Fibroblast of skin of right quadriceps (primary cell): ENCODE results near the gene MNAT1.
"Not testable (repeated sequence)": the region's sequence is repeated elsewhere in the genome, so short reads cannot be mapped to it uniquely, and the experiment has no call there.

Source experiments
- DNase-seq: peaks from one replicate; pipeline ENCODE4 v3.0.0-alpha.2; 2013

Gene MNAT1

DNA sequence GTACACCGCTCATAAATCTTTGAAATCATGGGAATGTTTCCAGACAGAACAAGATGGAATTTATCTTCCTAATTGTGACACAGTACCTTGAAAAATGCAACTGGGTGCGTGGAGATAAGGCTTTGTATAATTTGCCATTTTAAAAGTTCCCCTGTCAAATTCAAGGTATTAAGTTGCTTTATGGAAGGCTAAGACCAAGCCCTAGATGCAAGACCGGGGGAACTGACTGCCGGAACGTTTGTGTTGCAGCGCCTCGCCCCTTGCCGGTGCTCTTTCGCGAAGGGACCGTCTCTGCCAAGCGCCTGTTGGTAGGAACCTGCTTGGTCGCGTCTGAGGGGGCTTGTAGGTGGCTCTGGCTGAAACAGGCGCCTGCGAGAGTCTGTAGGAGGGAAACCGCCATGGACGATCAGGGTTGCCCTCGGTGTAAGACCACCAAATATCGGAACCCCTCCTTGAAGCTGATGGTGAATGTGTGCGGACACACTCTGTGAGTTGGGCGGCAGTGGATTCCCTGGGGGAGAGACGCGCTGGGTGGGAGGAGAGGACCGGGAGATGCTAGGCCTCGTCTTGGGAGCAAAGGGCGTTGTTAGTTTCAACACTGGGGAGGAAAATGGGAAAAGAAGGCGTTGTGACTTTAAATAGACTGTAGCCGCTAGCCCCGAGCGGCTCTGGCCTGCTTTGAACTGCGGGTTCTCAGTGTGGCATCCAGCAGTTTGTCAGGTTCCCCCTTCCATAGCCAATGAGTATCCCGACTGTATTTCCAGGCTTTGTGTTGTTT, at the start of gene MNAT1:
TSS of gene MNAT1 (plus strand) at position 297 of the 778 bp plus-strand sequence. CDS start at position 399, 102 bp downstream.
- peak; percentile 81 for DNase-seq

DNA sequence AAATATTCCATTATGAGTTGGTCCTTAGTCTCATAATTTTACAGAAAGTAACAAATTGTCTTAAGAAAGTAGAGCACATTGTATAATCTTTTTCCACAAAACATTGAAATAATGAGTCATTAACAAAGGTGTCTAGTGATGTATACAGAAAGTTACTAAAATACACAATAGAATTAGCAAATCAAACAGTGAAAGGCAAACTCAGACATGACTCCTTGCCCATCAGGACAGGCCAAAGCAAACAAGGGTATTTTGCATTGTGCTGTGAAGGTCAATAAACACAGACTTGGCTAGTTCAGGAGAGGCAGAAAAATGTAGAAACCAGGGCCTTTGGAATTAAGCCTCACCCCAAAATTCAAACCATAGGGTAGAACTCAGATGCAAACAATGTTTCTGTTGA, 47.7 kb upstream of the MNAT1 start:
- DNase-seq, result no peak

DNA sequence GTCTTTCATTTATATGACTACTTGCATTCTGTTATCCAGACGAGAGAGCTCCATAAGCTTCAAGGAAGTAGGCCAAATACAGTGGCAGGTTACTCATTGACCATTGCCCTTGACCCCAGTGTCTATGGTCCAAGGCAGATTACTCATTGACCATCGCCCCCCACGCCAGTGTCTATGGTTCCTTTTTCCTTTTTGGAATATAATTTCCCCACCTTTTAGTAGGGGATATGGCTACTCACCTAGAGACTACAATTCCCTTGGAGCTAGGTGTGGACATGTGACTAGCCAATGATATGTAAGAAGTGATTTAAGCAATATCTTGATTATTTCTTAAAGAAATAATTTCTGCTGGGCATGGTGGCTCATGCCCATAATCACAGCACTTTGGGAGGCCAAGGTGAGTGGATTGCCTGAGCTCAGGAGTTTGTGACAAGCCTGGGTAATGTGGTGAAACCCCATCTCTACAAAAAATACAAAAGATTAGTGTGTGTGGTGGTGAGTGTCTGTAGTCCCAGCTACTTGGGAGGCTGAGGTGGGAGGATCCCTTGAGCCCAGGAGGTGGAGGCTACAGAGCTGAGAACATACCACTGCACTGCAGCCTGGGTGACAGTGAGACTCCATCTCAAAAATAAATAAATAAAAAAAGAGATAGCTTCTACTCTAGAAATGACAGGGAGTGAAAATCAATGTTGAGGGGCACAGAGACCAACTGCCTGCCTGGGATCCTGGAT, 43.0 kb upstream of the MNAT1 start:
- DNase-seq, result no peak

- no peak for DNase-seq
Observed at GRCh38 chr14:60695327-60695726, 39.2 kb upstream of the MNAT1 start.

DNA sequence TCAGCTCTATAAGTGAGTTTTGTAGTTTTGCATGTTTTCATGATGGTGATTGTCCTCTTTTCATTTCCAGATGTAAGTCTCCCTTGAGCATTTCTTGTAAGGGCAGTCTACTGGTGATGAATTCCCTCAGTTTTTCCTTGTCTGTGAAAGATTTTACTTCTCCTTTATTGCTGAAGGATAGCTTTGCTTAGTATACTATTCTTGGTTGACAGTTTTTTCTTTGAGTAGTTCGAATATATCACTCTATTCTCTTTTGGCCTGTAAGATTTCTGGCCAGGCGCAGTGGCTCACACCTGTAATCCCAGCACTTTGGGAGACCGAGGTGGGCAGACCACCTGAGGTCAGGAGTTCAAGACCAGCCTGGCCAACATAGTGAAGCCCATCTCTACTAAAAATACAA, 34.0 kb upstream of the MNAT1 start:
- DNase-seq, result no peak

DNA sequence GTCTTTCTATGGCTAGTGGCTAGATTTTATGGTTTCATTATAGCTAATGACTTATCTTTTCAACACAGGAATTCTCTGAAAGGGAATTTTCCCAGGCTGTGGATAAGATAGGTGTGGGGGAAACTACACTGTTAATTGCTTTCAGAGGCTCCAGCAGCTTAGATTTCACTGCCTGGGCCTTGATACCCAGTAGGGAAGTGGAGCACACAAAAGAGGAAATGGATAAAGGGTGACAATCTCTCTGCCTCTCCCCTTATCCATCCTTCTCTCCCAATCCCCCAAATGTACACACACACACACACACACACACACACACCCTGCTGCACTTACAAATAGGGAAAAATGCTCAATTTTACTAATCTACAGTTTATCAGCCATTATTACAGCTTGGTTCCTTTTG, 29.5 kb upstream of the MNAT1 start:
- no peak for DNase-seq

DNA sequence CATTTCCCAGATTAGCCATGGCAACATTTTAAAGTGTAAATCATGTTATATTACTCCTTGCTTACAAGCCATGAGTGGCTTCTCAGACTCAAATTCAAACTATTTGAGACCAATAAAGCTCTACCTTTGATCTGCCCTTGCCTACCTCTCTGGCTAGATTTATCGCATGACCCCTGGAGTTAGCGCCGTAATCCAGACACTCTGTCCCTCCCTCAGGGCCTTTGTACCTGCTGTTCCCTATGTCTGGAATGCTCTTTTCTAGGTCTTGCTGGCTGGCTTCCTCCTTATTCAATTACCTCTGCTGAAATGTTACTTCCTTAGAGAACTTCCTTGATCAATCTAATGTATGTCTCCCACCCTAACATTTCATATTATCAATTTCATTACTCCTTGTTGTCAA, 26.7 kb upstream of the MNAT1 start:
- no peak for DNase-seq

- no peak for DNase-seq
Observed at GRCh38 chr14:60710494-60710893, 24.1 kb upstream of the MNAT1 start.

- no peak for DNase-seq
Observed at GRCh38 chr14:60713513-60713912, 21.0 kb upstream of the MNAT1 start.

DNA sequence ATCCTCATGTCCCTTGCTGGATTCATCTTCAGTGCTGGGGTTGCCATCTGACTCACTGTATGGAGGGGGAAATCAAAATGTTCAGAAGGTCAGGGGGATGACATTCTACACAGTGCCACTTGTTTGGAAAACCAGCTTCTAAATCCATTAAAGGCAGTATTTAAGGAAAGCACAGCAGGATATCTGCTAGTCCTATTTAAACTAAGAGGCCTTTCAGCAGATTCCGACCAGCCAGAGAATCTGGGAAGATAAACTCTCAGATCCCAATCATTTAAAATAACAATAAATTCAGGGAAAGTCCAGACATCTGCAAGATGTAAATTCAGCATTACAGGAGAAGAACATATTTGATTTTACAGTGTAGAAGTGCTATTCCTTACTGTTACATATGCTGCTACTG, 14.2 kb upstream of the MNAT1 start:
- DNase-seq, result no peak

- DNase-seq, result no peak
Observed at GRCh38 chr14:60720962-60721325, 13.6 kb upstream of the MNAT1 start.

- DNase-seq, result peak; percentile 77
Observed at GRCh38 chr14:60721326-60722106, 13.0 kb upstream of the MNAT1 start.

GRCh38 chr14:60722107-60722356, 12.5 kb upstream of the MNAT1 start:
- peak; percentile 18 for DNase-seq

DNA sequence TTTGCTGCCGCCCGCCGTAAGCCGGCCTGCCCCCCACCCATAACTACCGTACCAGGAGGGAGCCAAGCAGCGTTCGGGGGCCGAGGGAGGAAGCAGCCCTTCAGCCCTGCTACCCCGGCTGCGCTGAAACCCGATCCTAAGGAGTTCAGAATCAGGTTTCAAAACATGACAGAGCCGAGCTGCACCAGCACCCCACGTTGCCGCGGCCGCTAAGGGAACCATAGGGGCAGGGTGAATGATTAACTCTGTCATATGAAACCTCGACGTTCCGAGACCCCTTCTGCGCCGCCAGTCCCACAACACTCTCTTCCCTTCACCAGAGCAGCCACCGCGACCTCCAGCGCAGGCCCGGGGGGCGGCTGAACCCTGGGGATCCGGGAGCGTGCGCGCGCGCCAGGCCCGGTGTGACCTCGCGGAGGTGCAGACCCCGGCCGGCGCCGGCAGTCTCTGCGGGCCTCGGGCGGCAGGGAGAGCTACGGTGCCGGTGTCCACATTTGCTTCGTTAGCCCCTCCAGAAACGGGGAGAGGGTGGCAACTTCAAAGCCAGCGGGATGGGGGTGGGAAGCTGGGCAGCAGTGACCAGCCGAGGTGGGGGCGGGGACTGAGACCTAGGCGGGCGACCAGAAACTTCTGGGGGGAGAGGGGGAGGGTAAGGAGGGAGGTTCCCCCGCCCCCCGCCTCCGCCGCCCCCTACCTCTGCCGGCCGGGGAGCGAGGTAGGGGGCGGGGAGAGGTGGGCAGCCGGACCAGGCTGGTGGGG, 12.0 kb upstream of the MNAT1 start:
- peak; percentile 74 for DNase-seq

DNA sequence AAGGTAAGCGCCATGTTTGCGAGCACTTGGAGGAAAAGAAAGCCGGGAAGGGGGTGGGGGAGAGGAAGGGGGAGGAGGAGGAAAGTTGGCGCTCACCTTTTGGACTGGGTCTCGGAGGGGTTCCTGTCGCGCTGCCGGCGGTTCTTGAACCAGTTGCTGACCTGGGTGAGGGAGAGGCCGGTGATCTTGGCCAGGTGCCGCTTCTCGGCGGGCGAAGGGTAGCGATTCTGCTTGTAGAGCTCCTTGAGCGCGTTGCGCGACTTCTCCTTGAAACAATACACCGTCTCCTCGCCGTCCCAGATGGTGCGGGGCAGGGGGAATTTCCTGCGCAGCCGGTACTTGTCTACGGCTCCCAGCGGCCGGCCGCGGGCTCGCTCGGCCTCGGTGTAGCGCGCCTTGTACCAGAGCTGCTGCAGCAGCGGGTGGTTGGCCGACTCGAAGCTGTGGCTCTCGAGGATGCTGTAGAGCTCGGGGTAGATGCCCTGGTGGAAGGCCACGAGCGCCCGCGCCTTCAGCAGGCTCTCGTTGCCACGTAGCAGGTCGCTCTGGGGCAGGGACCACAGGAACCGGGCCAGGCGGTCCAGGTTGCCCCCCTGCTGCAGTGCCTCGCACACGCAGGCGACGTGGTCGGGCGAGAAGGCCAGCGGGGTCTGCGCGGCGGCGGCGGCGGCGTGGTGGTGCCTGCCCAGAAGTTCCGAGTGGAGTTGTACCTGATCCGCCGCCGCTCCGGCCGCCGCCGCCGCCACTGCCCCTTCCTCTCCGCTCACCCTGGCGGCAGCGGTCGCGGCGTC, 11.2 kb upstream of the MNAT1 start:
- DNase-seq, result peak; percentile 63

GRCh38 chr14:60723907-60724618, 10.5 kb upstream of the MNAT1 start, which contains the start of gene SIX4:
SIX4 (minus strand) TSS chr14:60724351; CDS start chr14:60724074, 277 bp downstream.
- peak; percentile 87 for DNase-seq

- not testable (repeated sequence) for DNase-seq
Observed at GRCh38 chr14:60731291-60731690, 3.3 kb upstream of the MNAT1 start.

GRCh38 chr14:60732840-60733483, 1.6 kb upstream of the MNAT1 start:
- no peak for DNase-seq

DNA sequence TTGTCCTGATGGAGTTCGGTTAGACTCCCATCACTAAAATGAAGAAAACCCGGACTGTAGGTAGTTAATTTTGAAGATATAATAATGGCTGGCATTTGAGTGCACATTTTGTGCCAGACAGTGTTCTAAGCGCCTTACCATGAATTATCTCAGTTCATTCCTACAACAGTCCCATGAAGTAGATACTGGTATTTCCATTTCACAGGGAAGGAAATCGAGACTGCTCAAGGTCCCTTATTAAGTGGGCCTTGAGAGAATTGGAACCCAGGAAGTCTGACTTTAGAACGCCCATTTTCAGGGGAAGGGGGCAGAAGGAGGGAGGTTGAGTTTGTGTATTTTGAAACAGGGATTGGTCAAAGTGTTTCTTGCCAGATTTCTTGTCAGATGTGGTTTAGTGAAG, 855 bp downstream of the MNAT1 start:
- no peak for DNase-seq

DNA sequence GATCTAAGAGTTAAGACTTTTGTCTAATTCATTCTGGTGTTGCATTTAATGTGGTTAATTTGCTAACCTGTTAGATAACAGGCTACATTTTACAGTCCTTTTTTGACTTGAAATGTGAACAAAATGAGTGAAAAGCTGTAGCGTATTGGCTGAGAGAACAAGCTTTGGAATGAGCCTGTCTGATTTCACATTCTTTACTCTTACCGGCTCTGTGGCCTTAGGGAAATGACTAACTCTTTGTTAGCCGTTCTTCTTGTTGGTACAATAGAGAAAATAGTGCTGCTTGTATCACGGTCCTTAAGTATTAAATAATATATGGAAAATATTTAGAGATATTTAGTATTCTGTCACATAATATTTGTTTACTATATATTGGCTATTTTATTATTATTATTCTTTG, 1.9 kb downstream of the MNAT1 start:
- peak; percentile 66 for DNase-seq
